Measurements from ENCODE around the gene TP53RK.

Gene TP53RK

DNA sequence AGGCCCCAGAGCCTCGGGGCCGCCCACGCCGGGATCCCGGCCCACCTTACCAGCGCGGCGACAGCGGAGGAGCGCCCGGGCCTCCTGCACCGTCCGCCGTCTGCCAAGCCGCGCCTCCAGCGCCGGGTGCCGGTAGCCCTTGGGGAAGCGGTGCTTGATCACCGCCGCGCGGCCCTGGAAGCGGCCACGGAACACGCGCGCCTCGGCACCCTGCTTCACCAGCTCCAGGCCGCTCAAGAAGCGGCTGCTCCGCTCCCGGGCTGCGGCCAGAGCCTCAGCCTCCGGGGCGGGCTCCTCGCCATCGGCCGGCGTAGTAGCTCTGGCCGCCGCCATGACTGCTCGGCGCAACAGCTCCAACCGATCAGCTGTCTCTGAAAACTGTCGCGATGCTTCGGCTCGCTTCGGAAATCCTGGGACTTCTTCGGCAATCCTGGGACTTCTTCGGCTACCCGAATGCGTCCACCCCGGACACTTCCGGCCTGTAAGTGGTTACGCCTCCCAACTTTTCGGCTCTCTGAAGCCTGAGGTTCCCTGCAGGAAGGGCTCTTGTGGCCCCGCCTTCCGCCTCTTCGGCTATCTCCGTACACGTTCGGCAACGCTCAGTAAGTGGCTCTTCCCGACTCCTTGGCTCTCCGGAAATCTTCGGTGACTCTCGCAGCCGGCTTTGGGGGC is at the start of gene TP53RK:
Gene TP53RK, minus strand, starts transcription at position 363 of the 672 bp plus-strand sequence. Its CDS starts 30 bp downstream, at position 333.
- H3K27me3 Mint-ChIP-seq: no peaks in the 10 kb centered on the region
- H3K36me3 Mint-ChIP-seq (ENCODE audit: low read depth): peaks cover 33% of the 10 kb centered on the region
- peak within 1 kb of the TSS; percentile 85 for H3K4me3 Mint-ChIP-seq
- H3K27ac Mint-ChIP-seq: peak within 1 kb of the TSS; percentile 93
- peaks cover 52% of the 10 kb centered on the region for H3K4me1 Mint-ChIP-seq (ENCODE audit: low read depth)
- H3K9me3 Mint-ChIP-seq: no peaks in the 10 kb centered on the region
- intact Hi-C loops (cut with micrococcal nuclease): no loop called here

DNA sequence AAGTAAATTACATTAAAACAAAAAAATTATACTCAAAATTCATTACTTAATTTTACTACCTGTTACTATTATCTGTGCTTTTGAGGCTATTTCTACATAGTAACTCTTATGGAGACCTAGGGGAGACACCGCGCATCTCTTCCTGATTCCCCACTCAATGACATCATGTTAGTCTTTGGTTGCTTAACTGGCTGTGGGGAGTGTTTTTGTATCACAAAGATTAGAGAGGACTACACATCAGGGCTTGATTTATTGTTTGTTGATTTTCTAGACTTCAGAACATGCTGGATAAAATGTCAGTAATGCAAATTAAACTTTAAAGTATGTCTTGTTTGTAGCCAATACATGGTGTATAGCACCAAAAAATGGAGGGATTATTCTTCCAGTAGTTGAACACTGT is 46.2 kb upstream of the TP53RK start:
- Mint-ChIP-seq H3K27me3 (peaks cover 15% of the 10 kb centered on the region), H3K4me3 (no peak overlapping the region), H3K36me3 (ENCODE audit: low read depth) (no peaks in the 10 kb centered on the region), H3K27ac (no peak overlapping the region), H3K9me3 (peaks cover 4% of the 10 kb centered on the region), H3K4me1 (ENCODE audit: low read depth) (peaks cover 2% of the 10 kb centered on the region)
- intact Hi-C loops (cut with micrococcal nuclease): no loop called here

DNA sequence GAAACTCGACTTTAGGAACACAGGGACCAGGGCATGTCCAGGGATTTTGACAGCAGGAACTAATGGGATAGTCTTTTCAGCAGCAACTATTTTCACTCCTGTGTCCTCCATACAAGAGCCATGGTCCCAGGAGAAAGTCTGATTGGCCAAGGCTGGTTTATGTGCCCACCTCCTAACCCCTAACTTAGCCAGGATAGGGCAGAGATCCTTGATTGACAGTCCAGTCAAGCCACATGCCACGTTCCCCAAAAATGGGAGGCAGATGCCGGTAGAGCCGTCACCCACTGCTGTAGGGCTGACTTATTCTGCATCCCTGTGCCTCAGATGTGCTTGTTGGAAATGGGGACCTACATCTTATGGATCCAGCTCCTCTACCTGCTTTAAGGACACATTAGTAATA is 42.5 kb upstream of the TP53RK start:
- Mint-ChIP-seq H3K9me3 (peaks cover 11% of the 10 kb centered on the region), H3K27me3 (no peaks in the 10 kb centered on the region), H3K4me3 (no peak overlapping the region), H3K4me1 (ENCODE audit: low read depth) (peaks cover 8% of the 10 kb centered on the region), H3K36me3 (ENCODE audit: low read depth) (no peaks in the 10 kb centered on the region), H3K27ac (no peak overlapping the region)
- intact Hi-C loops (cut with micrococcal nuclease): no loop called here

DNA sequence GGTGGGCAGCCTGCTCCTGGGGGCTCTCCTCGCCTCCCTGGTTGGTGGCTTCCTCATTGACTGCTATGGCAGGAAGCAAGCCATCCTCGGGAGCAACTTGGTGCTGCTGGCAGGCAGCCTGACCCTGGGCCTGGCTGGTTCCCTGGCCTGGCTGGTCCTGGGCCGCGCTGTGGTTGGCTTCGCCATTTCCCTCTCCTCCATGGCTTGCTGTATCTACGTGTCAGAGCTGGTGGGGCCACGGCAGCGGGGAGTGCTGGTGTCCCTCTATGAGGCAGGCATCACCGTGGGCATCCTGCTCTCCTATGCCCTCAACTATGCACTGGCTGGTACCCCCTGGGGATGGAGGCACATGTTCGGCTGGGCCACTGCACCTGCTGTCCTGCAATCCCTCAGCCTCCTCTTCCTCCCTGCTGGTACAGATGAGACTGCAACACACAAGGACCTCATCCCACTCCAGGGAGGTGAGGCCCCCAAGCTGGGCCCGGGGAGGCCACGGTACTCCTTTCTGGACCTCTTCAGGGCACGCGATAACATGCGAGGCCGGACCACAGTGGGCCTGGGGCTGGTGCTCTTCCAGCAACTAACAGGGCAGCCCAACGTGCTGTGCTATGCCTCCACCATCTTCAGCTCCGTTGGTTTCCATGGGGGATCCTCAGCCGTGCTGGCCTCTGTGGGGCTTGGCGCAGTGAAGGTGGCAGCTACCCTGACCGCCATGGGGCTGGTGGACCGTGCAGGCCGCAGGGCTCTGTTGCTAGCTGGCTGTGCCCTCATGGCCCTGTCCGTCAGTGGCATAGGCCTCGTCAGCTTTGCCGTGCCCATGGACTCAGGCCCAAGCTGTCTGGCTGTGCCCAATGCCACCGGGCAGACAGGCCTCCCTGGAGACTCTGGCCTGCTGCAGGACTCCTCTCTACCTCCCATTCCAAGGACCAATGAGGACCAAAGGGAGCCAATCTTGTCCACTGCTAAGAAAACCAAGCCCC is 36.2 kb upstream of the TP53RK start:
- no peak overlapping the region for H3K27ac Mint-ChIP-seq
- H3K4me1 Mint-ChIP-seq (ENCODE audit: low read depth): peaks cover 6% of the 10 kb centered on the region
- intact Hi-C loops (cut with micrococcal nuclease): no loop called here
- H3K4me3 Mint-ChIP-seq: no peak overlapping the region
- no peaks in the 10 kb centered on the region for H3K27me3 Mint-ChIP-seq
- H3K9me3 Mint-ChIP-seq: peaks cover 9% of the 10 kb centered on the region
- no peaks in the 10 kb centered on the region for H3K36me3 Mint-ChIP-seq (ENCODE audit: low read depth)

DNA sequence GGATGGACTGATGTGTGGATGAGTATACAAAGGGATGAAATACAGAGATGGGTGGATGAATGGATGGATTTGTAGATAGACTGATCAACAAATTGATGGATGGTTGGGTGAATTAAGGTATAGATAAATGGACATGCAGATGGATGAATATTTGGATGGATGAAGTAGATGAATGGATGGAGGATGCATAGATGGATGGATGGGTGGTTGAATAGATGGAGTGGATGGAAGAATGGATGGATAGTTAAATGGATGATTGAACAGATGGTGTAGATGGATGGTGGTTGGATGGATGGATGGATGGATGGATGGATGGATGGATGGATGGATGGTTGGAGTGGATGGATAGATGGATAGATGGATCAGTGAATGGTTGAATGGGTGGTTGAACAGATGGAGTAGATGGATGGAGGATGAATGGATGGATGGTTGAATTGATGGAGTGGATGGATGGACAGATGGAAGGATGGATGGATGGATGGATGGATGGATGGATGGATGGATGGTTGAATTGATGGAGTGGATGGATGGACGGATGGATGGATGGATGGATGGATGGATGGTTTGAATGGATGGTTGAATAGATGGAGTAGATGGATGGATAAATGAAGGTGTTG is 35.2 kb upstream of the TP53RK start:
- H3K4me3 Mint-ChIP-seq: no peak overlapping the region
- no peaks in the 10 kb centered on the region for H3K27me3 Mint-ChIP-seq
- no peaks in the 10 kb centered on the region for H3K4me1 Mint-ChIP-seq (ENCODE audit: low read depth)
- no peak overlapping the region for H3K27ac Mint-ChIP-seq
- no peaks in the 10 kb centered on the region for H3K36me3 Mint-ChIP-seq (ENCODE audit: low read depth)
- peaks cover 9% of the 10 kb centered on the region for H3K9me3 Mint-ChIP-seq
- intact Hi-C loops (cut with micrococcal nuclease): no loop called here

DNA sequence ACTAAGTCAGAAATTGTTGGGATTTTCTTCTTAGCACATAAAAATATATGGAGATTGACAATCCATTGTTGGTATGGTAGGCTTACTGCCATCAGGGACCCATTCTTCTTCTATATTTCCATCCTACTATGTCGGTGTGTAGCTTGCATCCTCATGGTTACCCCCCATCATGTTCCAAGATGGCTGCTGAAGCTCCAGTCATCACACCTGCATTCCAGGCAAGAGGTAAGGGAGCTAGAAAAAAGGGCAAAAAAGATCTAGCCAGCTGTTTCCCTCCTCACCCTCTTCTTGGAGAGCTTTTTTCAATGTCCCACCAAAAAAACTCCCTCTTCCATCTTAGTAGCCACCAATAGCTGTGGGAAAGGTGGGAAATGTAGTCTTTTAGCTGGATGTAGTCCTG is 33.8 kb upstream of the TP53RK start:
- intact Hi-C loops (cut with micrococcal nuclease): no loop called here

DNA sequence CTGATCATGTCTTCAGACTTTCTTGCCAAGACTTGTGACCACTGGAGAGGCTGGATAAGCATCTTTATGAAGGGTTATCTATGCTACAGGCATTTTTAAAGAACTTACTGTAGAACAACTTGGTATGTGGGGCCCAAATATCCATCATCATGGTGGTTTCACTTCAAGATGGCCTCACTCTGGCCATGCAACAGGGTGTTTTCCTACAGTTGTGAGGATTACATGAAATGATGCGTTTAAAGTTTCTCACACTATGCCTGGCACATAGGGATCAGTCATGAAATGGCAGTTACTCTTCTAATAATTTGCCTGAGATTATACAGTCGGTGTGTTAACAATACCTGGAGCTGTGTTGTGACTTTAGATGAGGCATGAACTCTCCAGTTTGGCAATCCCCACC is 33.2 kb upstream of the TP53RK start:
- H3K27me3 Mint-ChIP-seq: no peaks in the 10 kb centered on the region
- H3K27ac Mint-ChIP-seq: no peak overlapping the region
- no peak overlapping the region for H3K4me3 Mint-ChIP-seq
- H3K4me1 Mint-ChIP-seq (ENCODE audit: low read depth): no peaks in the 10 kb centered on the region
- H3K9me3 Mint-ChIP-seq: peaks cover 9% of the 10 kb centered on the region
- H3K36me3 Mint-ChIP-seq (ENCODE audit: low read depth): no peaks in the 10 kb centered on the region
- intact Hi-C loops (cut with micrococcal nuclease): no loop called here

More for the DNA sequence above, 33.8 kb upstream of the TP53RK start:
- no peaks in the 10 kb centered on the region for H3K27me3 Mint-ChIP-seq
- no peaks in the 10 kb centered on the region for H3K4me1 Mint-ChIP-seq (ENCODE audit: low read depth)
- no peaks in the 10 kb centered on the region for H3K36me3 Mint-ChIP-seq (ENCODE audit: low read depth)
- H3K4me3 Mint-ChIP-seq: no peak overlapping the region
- no peak overlapping the region for H3K27ac Mint-ChIP-seq
- peaks cover 9% of the 10 kb centered on the region for H3K9me3 Mint-ChIP-seq

DNA sequence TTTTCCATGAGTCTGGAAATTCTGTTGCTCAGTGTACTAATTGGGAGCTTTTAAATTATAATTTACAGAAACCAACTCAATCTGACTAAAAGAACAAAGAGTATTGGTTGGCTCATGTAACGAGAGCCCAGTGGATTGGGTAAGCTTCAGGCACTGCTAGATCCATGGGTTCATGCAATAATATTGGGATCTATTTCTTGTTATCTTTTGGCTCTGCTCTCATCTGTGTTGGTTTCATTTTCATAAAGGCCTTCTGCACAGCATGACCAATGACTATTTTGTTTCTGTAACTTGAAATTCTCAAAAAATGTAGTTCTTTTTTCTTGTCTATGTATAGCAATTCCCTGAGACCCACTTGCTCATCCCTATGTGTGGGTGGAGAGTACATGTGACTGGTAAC is 32.2 kb upstream of the TP53RK start:
- no peaks in the 10 kb centered on the region for H3K27me3 Mint-ChIP-seq
- no peak overlapping the region for H3K4me3 Mint-ChIP-seq
- no peaks in the 10 kb centered on the region for H3K4me1 Mint-ChIP-seq (ENCODE audit: low read depth)
- no peaks in the 10 kb centered on the region for H3K36me3 Mint-ChIP-seq (ENCODE audit: low read depth)
- peaks cover 9% of the 10 kb centered on the region for H3K9me3 Mint-ChIP-seq
- intact Hi-C loops (cut with micrococcal nuclease): no loop called here
- H3K27ac Mint-ChIP-seq: no peak overlapping the region

DNA sequence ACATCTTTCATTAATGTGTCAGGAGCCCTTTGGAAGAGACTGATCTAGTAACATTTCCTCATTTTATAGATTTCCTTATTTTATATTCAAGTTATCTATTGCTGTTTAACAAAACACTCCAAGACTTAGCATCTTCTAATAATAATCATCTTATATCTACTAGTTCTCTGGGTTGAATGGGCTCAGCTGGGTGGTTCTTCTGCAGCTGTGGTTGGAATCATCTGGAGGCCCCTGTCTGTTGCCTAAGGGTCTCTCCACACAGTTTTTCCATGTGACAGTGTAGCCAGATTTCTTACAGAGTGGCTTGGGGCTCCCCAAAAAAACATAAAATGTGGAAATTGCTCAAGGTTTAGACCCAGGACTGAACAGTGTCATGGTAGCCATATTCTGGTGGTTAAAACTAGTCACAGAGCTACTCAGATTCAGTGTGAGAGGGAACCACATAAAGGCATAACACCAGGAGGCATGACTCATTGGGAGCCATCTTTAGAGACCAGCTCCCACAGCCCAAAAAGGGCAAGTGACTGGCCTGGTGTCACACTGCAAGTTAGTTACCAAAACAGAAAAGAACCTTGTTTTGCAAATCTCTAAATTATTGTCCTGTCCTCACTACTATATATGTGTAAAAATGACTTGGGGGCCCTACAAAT is 31.7 kb upstream of the TP53RK start:
- Mint-ChIP-seq H3K27me3 (no peaks in the 10 kb centered on the region), H3K27ac (no peak overlapping the region), H3K4me3 (no peak overlapping the region), H3K4me1 (ENCODE audit: low read depth) (no peaks in the 10 kb centered on the region), H3K36me3 (ENCODE audit: low read depth) (no peaks in the 10 kb centered on the region), H3K9me3 (peaks cover 9% of the 10 kb centered on the region)
- intact Hi-C loops (cut with micrococcal nuclease): no loop called here

DNA sequence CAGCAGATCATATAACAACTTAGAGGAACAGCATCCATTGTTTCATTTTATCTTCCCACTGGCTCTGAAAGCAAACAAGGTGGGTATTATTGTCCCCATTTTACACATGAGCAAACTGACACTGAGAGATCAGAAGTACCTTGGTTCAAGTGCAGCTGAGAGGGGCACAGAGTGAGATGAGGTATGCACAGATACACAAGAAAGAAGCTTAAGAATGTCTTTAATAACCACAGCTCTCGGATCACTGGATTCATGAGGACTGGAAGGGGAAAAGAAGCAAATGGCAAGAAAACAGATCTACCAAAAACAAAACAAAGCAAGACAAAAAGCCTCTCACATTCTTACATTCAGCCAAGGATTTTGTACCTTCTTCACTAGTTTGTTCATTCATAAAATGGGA is 30.8 kb upstream of the TP53RK start:
- Mint-ChIP-seq H3K27me3 (no peaks in the 10 kb centered on the region), H3K4me3 (no peak overlapping the region), H3K36me3 (ENCODE audit: low read depth) (no peaks in the 10 kb centered on the region), H3K27ac (no peak overlapping the region), H3K9me3 (peaks cover 9% of the 10 kb centered on the region), H3K4me1 (ENCODE audit: low read depth) (peaks cover 8% of the 10 kb centered on the region)
- intact Hi-C loops (cut with micrococcal nuclease): no loop called here

DNA sequence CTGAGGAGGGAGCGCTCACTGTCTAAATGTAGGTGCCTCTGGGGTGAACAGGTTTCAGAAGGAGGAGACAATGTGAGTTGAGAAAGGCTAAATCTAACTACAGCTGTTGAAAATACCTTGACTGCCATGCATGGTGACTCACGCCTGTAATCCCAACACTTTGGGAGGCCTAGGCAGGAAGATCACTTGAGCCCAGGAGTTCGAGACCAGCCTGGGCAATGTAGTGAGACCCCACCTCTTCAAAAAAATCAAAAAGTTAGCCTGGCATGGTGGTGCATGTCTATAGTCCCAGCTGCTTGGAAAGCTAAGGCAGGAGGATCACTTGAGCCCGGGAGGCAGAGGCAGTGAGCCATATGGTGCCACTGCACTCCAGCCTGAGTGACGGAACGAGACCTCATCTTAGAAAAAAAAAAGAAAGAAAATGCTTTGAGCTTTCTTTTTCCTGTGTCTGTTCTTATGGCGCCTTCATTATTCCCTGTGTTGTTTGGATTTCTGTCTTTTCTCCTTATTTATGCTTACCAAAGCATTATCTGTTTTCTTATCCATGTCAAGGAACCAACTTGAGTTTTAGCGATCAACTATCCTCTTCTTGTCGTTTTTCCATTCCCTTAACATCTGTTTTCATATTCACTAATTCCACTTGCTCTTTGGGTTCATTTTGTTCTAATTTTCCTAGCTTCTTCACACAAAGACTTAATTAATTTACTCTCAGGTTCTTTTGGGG is 28.7 kb upstream of the TP53RK start:
- Mint-ChIP-seq H3K9me3 (peaks cover 9% of the 10 kb centered on the region), H3K36me3 (ENCODE audit: low read depth) (no peaks in the 10 kb centered on the region), H3K4me3 (no peak overlapping the region), H3K27me3 (no peaks in the 10 kb centered on the region), H3K4me1 (ENCODE audit: low read depth) (peaks cover 9% of the 10 kb centered on the region), H3K27ac (no peak overlapping the region)
- intact Hi-C loops (cut with micrococcal nuclease): no loop called here

DNA sequence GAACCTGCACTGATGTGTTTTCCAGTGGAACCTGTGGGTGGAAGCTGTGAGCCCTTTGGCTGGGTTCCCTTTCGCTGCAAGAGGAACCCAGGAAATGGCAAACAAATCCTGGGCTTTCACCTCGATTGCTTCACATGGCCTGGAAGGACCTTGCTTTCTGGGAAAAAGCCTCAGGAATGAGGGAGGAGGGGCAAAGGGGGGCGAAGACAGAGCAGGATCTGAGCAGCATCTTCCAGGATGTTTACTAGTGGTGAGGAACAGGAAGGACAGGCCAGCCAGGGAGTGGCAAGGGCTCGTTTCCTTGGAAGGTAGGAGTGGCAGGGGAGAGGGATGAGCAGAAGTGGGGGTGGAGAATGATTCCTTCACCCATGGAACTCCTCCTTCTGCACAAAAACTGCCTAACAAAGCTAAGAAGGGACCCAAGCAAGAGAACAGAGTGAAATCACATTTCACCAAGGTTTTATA is 26.1 kb upstream of the TP53RK start:
- Mint-ChIP-seq H3K36me3 (ENCODE audit: low read depth) (no peaks in the 10 kb centered on the region), H3K27me3 (peaks cover 3% of the 10 kb centered on the region), H3K4me1 (ENCODE audit: low read depth) (peaks cover 9% of the 10 kb centered on the region), H3K27ac (no peak overlapping the region), H3K4me3 (no peak overlapping the region), H3K9me3 (peaks cover 6% of the 10 kb centered on the region)
- intact Hi-C loops (cut with micrococcal nuclease): no loop called here
